ENCODE data around the gene LY6G5C.

DNA sequence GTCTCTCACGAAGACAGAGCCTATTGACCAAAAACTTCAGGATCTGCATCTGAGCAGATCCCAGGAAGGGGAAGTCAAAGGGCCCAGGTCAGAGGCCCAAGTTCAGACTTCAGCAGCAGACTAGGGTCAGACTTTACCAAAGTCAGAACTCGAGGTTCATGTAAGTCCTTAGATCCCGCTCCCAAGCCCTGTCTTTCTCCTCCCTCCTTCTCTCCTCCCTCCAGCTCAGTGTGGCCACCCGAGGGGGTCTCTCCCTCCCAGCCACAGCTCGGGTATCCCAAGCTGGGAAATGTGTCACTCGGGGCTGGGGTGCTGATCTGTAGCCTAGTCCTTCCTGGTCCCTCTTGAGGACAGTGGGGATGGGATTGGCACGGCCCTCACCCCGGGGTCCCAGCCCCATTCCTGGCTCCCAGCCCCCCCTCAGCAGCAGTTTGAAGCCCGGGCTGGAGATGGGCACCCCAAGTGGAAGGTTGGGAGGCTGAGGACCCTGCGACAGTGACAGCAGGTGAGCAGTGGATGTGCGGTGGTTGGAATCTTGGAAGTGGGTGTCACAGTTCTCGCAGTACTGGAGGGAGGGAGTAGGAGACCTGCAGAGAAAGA, 18.6 kb downstream of the LY6G5C start:
- TF ChIP-seq, protein P1, sequence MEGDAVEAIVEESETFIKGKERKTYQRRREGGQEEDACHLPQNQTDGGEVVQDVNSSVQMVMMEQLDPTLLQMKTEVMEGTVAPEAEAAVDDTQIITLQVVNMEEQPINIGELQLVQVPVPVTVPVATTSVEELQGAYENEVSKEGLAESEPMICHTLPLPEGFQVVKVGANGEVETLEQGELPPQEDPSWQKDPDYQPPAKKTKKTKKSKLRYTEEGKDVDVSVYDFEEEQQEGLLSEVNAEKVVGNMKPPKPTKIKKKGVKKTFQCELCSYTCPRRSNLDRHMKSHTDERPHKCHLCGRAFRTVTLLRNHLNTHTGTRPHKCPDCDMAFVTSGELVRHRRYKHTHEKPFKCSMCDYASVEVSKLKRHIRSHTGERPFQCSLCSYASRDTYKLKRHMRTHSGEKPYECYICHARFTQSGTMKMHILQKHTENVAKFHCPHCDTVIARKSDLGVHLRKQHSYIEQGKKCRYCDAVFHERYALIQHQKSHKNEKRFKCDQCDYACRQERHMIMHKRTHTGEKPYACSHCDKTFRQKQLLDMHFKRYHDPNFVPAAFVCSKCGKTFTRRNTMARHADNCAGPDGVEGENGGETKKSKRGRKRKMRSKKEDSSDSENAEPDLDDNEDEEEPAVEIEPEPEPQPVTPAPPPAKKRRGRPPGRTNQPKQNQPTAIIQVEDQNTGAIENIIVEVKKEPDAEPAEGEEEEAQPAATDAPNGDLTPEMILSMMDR (IDR thresholded peaks at IDR 0.05): no peak
- TF ChIP-seq POLR2A (IDR thresholded peaks at IDR 0.05) (no peak), POLR2AphosphoS5 (IDR thresholded peaks at IDR 0.05) (no peak)
